CD1c-positive myeloid dendritic cell (primary cell): ENCODE data around the gene TSPYL6.
"Not testable (repeated sequence)": the region's sequence is repeated elsewhere in the genome, so short reads cannot be mapped to it uniquely, and the experiment has no call there.

Experiments
- DNase-seq: peaks from one replicate; pipeline ENCODE4 v3.0.0-alpha.2; 2016; ENCODE audit errors: extremely low spot score

Gene TSPYL6

DNA sequence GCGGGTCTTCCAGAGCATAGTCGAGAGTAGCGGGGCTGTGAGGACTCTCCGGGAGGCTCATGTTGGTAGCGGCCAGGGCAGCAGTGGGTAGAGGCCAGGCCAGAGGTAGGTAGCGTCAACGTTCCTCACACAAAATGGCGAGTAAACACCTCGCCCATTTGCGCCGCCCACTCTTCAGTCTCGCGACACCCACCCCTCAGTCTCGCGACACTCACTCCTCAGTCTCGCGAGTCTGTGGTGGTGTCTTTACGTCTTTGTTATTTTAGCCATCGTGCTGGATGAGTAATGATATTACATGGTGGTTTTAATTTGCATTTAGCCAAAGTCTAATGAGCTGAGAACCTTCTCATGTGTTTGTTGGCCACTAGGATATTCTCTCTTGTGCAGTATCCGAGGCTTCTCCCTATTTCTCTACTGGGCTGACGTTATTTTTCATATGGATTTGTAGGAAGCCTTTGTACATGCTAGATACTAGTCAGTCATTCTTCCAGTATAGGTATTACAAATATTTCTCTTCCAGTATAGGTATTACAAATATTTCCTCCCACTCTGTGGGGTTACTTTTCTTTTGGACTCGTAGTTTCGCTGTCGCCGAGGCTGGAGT is at the start of gene TSPYL6:
Gene TSPYL6 (minus strand): TSS at position 139 of the 604 bp plus-strand sequence. CDS start 78 bp downstream, at position 61.
- no peak for DNase-seq

GRCh38 chr2:54303631-54304030 is 47.6 kb upstream of the TSPYL6 start:
- DNase-seq, result no peak

GRCh38 chr2:54298514-54298913 is 42.5 kb upstream of the TSPYL6 start:
- DNase-seq, result no peak

DNA sequence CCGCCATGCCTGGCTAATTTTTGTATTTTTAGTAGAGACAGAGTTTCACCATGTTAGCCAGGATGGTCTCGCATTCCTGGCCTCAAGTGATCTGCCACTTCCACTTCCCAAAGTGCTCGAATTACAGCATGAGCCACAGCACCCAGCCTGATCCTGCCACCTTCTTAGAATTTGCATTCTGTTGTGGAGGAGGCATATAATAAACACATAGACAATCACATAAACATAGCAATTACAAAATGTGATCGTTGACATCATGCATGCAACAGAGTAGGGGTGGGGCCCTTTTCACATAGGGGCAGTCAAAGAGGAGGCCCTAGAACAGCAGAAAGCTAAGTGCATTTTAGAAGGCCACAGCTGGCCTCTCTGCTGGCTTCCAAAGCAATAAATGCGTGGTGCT is 39.9 kb upstream of the TSPYL6 start:
- no peak for DNase-seq

DNA sequence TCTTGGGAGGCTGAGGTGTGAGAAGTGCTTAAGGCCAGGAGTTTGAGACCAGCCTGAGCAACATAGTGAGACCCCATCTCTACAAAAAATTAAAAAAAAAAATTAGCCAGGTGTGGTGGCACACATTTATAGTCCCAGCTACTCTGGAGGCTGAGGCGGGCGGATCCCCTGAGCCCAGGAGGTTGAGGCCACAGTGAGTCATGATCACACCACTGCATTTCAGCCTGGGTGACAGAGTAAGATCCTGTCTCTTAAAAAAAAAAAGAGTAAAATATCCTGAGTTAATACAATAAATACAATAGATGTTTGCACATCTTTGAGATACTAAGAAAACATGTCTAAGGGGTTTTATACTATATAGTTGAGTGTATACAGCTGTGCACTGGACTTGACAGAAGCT is 38.6 kb upstream of the TSPYL6 start:
- not testable (repeated sequence) for DNase-seq

GRCh38 chr2:54290356-54291025 is 34.5 kb upstream of the TSPYL6 start:
- no peak for DNase-seq

- no peak for DNase-seq
Observed at GRCh38 chr2:54289917-54290316, 33.9 kb upstream of the TSPYL6 start.

GRCh38 chr2:54287532-54287931 is 31.5 kb upstream of the TSPYL6 start:
- no peak for DNase-seq

DNA sequence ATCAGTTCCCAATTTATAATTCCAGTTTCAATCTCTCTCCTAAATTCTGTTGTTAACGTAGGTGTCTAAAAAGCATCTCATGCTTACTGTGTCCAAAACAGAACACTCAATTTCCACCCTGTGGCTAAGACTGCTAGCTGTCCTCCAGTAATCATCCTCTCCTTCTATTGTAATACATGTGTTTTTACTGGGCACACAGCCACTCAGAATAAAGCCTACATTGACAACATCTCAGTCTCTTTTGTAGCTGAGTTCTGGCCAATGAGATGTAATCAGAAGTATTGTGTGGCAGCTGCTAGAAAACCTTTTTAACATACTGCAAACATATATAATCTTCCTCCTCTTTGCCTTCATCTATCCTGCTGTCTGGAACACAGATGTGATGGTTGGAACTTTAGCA is 29.4 kb upstream of the TSPYL6 start:
- DNase-seq, result no peak

- DNase-seq, result no peak
Observed at GRCh38 chr2:54284826-54285225, 28.8 kb upstream of the TSPYL6 start.

GRCh38 chr2:54279385-54279784 is 23.4 kb upstream of the TSPYL6 start:
- no peak for DNase-seq

GRCh38 chr2:54275541-54275940 is 19.5 kb upstream of the TSPYL6 start:
- no peak for DNase-seq

DNA sequence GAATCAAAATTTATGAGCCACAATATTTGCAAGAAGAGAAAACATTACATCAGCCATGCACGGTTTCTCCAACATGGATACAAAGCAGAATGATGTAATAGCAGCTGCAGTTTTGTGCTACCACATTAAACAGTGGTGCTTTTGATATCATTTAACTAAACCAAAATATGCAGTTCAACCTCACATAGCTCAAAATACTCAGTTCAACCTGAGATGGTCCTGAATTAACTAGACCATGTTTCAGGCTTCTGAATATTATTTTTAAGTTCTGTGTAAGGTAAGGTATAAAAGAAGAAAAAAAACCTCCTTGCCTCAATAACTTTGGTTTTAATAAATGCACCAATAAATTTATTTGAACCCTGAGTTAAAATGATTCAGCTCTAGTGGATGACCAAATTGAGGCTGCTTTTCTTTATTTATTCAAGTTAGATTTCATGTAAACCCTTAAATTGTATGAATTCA is 18.8 kb upstream of the TSPYL6 start:
- DNase-seq, result no peak

- DNase-seq, result peak; percentile 24
Observed at GRCh38 chr2:54271843-54272627, 16.0 kb upstream of the TSPYL6 start.

- no peak for DNase-seq
Observed at GRCh38 chr2:54271189-54271588, 15.2 kb upstream of the TSPYL6 start.

GRCh38 chr2:54267577-54267976 is 11.5 kb upstream of the TSPYL6 start:
- DNase-seq, result no peak

DNA sequence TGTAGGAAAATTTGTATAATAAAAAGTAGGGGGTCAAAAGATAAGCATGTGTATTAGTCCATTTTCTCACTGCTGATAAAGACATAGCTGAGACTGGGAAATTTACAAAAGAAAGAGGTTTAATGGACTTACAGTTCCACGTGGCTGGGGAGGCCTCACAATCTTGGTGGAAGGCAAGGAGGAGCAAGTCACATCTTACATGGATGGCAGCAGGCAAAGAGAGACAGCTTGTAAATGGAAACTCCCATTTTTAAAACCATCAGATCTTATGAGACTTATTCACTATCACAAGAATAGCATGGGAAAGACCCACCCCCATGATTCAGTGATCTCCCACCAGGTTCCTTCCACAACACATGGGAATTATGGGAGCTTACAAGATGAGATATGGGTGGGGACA is 9.1 kb upstream of the TSPYL6 start:
- not testable (repeated sequence) for DNase-seq

GRCh38 chr2:54262015-54262765 is 6.2 kb upstream of the TSPYL6 start:
- DNase-seq, result no peak

GRCh38 chr2:54261537-54261936 is 5.5 kb upstream of the TSPYL6 start:
- no peak for DNase-seq

GRCh38 chr2:54260241-54260595 is 4.2 kb upstream of the TSPYL6 start:
- no peak for DNase-seq

- DNase-seq, result no peak
Observed at GRCh38 chr2:54259413-54260240, 3.6 kb upstream of the TSPYL6 start.
